ENCODE measurements around the gene SCFD2.
"Not testable (repeated sequence)": the region's sequence is repeated elsewhere in the genome, so short reads cannot be mapped to it uniquely, and the experiment has no call there.

Gene SCFD2

GRCh38 chr4:53237811-53238210, 128.1 kb downstream of the SCFD2 start:
- not testable (repeated sequence) for DNase-seq (ENCODE audit: low read depth)

- DNase-seq (ENCODE audit: low read depth): not testable (repeated sequence)
Measured at GRCh38 chr4:53236624-53237023, 129.2 kb downstream of the SCFD2 start.

GRCh38 chr4:53235547-53235946, 130.3 kb downstream of the SCFD2 start:
- DNase-seq (ENCODE audit: low read depth): no peak

- DNase-seq (ENCODE audit: low read depth): no peak
Measured at GRCh38 chr4:53234669-53235068, 131.2 kb downstream of the SCFD2 start.

- no peak for DNase-seq (ENCODE audit: low read depth)
Measured at GRCh38 chr4:53234111-53234510, 131.8 kb downstream of the SCFD2 start.

GRCh38 chr4:53233114-53233795, 132.6 kb downstream of the SCFD2 start:
- DNase-seq (ENCODE audit: low read depth): no peak

- DNase-seq (ENCODE audit: low read depth): no peak
Measured at GRCh38 chr4:53232371-53232770, 133.5 kb downstream of the SCFD2 start.

- no peak for DNase-seq (ENCODE audit: low read depth)
Measured at GRCh38 chr4:53228036-53228435, 137.8 kb downstream of the SCFD2 start.

- DNase-seq (ENCODE audit: low read depth): no peak
Measured at GRCh38 chr4:53227451-53227850, 138.4 kb downstream of the SCFD2 start.

GRCh38 chr4:53221832-53222480, 143.9 kb downstream of the SCFD2 start:
- no peak for DNase-seq (ENCODE audit: low read depth)

- DNase-seq (ENCODE audit: low read depth): not testable (repeated sequence)
Measured at GRCh38 chr4:53219148-53219547, 146.7 kb downstream of the SCFD2 start.

- no peak for DNase-seq (ENCODE audit: low read depth)
Measured at GRCh38 chr4:53208753-53209152, 157.1 kb downstream of the SCFD2 start.

GRCh38 chr4:53205970-53206369, 159.9 kb downstream of the SCFD2 start:
- DNase-seq (ENCODE audit: low read depth): no peak

- no peak for DNase-seq (ENCODE audit: low read depth)
Measured at GRCh38 chr4:53199356-53199755, 166.5 kb downstream of the SCFD2 start.

GRCh38 chr4:53197772-53198142, 168.1 kb downstream of the SCFD2 start:
- no peak for DNase-seq (ENCODE audit: low read depth)

- no peak for DNase-seq (ENCODE audit: low read depth)
Measured at GRCh38 chr4:53196882-53197771, 168.7 kb downstream of the SCFD2 start.

GRCh38 chr4:53195815-53196661, 169.8 kb downstream of the SCFD2 start:
- DNase-seq (ENCODE audit: low read depth): no peak

GRCh38 chr4:53194727-53195126, 171.1 kb downstream of the SCFD2 start:
- DNase-seq (ENCODE audit: low read depth): no peak

GRCh38 chr4:53193111-53193510, 172.8 kb downstream of the SCFD2 start:
- DNase-seq (ENCODE audit: low read depth): no peak

GRCh38 chr4:53192496-53192895, 173.4 kb downstream of the SCFD2 start:
- DNase-seq (ENCODE audit: low read depth): no peak

GRCh38 chr4:53191997-53192396, 173.9 kb downstream of the SCFD2 start:
- no peak for DNase-seq (ENCODE audit: low read depth)

- no peak for DNase-seq (ENCODE audit: low read depth)
Measured at GRCh38 chr4:53189011-53189410, 176.8 kb downstream of the SCFD2 start.
